H9 (cell line): ENCODE data around the gene FAM171A1. TPM values are rescaled to one million over a fixed set of nuclear protein-coding genes. Genes with fewer than 3 reads are reported as not detected.
A peak's percentile ranks its signal among the peaks of the same experiment; 100 is the strongest.

Source experiments
- DNase-seq: peaks from one replicate; pipeline ENCODE4 v3.0.0-alpha.2; 2017
- H2AFZ ChIP-seq: one replicate; pipeline ENCODE4 v1.6.1; 2013; ENCODE audit warnings: mild to moderate bottlenecking, low read length, control low read depth, moderate library complexity
- H2AK5ac ChIP-seq: 2 replicates; pipeline ENCODE4 v1.6.1; 2013; ENCODE audit warnings: low read length, control low read depth, mixed read lengths; ENCODE audit not compliant: insufficient read length
- H2BK120ac ChIP-seq: one replicate; pipeline ENCODE4 v1.6.1; 2013; ENCODE audit warnings: low read depth, mild to moderate bottlenecking, low read length, control low read depth, inconsistent platforms; ENCODE audit not compliant: poor library complexity, severe bottlenecking
- H2BK12ac ChIP-seq: 2 replicates; pipeline ENCODE4 v1.6.1; 2013; ENCODE audit warnings: low read length, control low read depth, mixed read lengths, low read depth; ENCODE audit not compliant: insufficient read length
- H2BK15ac ChIP-seq: 2 replicates; pipeline ENCODE4 v1.6.1; 2013; ENCODE audit warnings: low read depth, low read length, control low read depth
- H2BK20ac ChIP-seq: one replicate; pipeline ENCODE4 v1.6.1; 2013; ENCODE audit warnings: low read depth, mild to moderate bottlenecking, low read length, control low read depth, inconsistent platforms; ENCODE audit not compliant: poor library complexity, severe bottlenecking
- H2BK5ac ChIP-seq: 2 replicates; pipeline ENCODE4 v1.6.1; 2013; ENCODE audit warnings: low read length, control low read depth, mixed read lengths; ENCODE audit not compliant: insufficient read length
- H3K14ac ChIP-seq: 2 replicates; pipeline ENCODE4 v1.6.1; 2013; ENCODE audit warnings: low read length, control low read depth; ENCODE audit not compliant: insufficient read depth
- H3K18ac ChIP-seq: 2 replicates; pipeline ENCODE4 v1.6.1; 2013; ENCODE audit warnings: low read depth, mild to moderate bottlenecking, mixed read lengths, low read length, control low read depth; ENCODE audit not compliant: insufficient read length
- H3K23ac ChIP-seq: 2 replicates; pipeline ENCODE4 v1.6.1; 2013; ENCODE audit warnings: low read length, control low read depth, mixed read lengths, low read depth; ENCODE audit not compliant: insufficient read length
- H3K23me2 ChIP-seq: 2 replicates; pipeline ENCODE4 v1.6.1; 2013; ENCODE audit warnings: low read depth, mild to moderate bottlenecking, mixed read lengths, low read length, control low read depth; ENCODE audit not compliant: insufficient read length, poor library complexity, severe bottlenecking
- H3K27ac ChIP-seq: 2 replicates; pipeline ENCODE4 v1.5.1; 2013; ENCODE audit warnings: low read length, control low read depth, mixed read lengths, low read depth; ENCODE audit not compliant: insufficient read length
- H3K27me3 ChIP-seq: 2 replicates; pipeline ENCODE4 v1.6.1; 2013; ENCODE audit warnings: low read length, control low read depth, inconsistent platforms; ENCODE audit not compliant: insufficient read depth
- H3K4ac ChIP-seq: 2 replicates; pipeline ENCODE4 v1.6.1; 2013; ENCODE audit warnings: low read depth, mild to moderate bottlenecking, control low read depth, inconsistent platforms, low read length, moderate library complexity
- H3K4me1 ChIP-seq: 2 replicates; pipeline ENCODE4 v1.6.1; 2013; ENCODE audit warnings: low read length, control low read depth, inconsistent platforms; ENCODE audit not compliant: insufficient read depth
- H3K4me2 ChIP-seq: 2 replicates; pipeline ENCODE4 v1.6.1; 2013; ENCODE audit warnings: low read length, control low read depth, mixed read lengths; ENCODE audit not compliant: insufficient read length, insufficient read depth
- H3K56ac ChIP-seq: 2 replicates; pipeline ENCODE4 v1.6.1; 2013; ENCODE audit warnings: low read depth, mild to moderate bottlenecking, mixed read lengths, low read length, control low read depth; ENCODE audit not compliant: insufficient read length
- H3K79me1 ChIP-seq: 2 replicates; pipeline ENCODE4 v1.6.1; 2013; ENCODE audit warnings: low read depth, mild to moderate bottlenecking, moderate library complexity, low read length, control low read depth, inconsistent platforms; ENCODE audit not compliant: insufficient read depth, poor library complexity, severe bottlenecking
- H3K79me2 ChIP-seq: 2 replicates; pipeline ENCODE4 v1.6.1; 2013; ENCODE audit warnings: low read length, control low read depth, inconsistent platforms; ENCODE audit not compliant: insufficient read depth
- H3K9ac ChIP-seq: 2 replicates; pipeline ENCODE4 v1.6.1; 2013; ENCODE audit warnings: low read length, control low read depth, mixed read lengths; ENCODE audit not compliant: insufficient read length; ENCODE audit errors: extremely low read depth
- H3K9me3 ChIP-seq: one replicate; pipeline ENCODE4 v1.6.1; 2013; ENCODE audit warnings: low read depth, low read length, inconsistent platforms; ENCODE audit not compliant: control insufficient read depth
- H3T11ph ChIP-seq: one replicate; pipeline ENCODE4 v1.6.1; 2013; ENCODE audit warnings: mild to moderate bottlenecking, low read length, control low read depth, inconsistent platforms
- H4K20me1 ChIP-seq: one replicate; pipeline ENCODE4 v1.6.1; 2013; ENCODE audit not compliant: control insufficient read depth, insufficient read length, insufficient read depth
- H4K5ac ChIP-seq: 2 replicates; pipeline ENCODE4 v1.6.1; 2013; ENCODE audit warnings: low read depth, mild to moderate bottlenecking, mixed read lengths, low read length, control low read depth; ENCODE audit not compliant: insufficient read length
- H4K8ac ChIP-seq: replicated peaks from 2 replicates; pipeline ENCODE4 v1.6.1; 2013; ENCODE audit warnings: low read length, control low read depth, mixed read lengths, low read depth; ENCODE audit not compliant: insufficient read length
- H4K91ac ChIP-seq: 2 replicates; pipeline ENCODE4 v1.6.1; 2013; ENCODE audit warnings: low read depth, mild to moderate bottlenecking, moderate library complexity, mixed read lengths, low read length, control low read depth; ENCODE audit not compliant: insufficient read length
- H3K27ac Mint-ChIP-seq, 3 experiments: 2 replicates in 2 of 3; 3 replicates in 1 of 3; pipeline ENCODE4 v1.8.0; 2020 to 2021; ENCODE audit warnings: mixed read lengths in 3 of 3, mild to moderate bottlenecking in 1 of 3, moderate library complexity in 1 of 3
- H3K27me3 Mint-ChIP-seq: 2 replicates; pipeline ENCODE4 v1.8.0; 2021; ENCODE audit warnings: low read depth, mild to moderate bottlenecking, moderate library complexity, mixed read lengths
- H3K36me3 Mint-ChIP-seq, 3 experiments: 2 replicates in 2 of 3; 3 replicates in 1 of 3; pipeline ENCODE4 v1.8.0; 2020 to 2021; ENCODE audit warnings: low read depth in 3 of 3, mixed read lengths in 3 of 3; ENCODE audit not compliant: insufficient read depth in 1 of 3
- H3K4me1 Mint-ChIP-seq, 2 experiments: 2 replicates each; pipeline ENCODE4 v1.8.0; 2020; ENCODE audit warnings: mixed read lengths in 2 of 2
- H3K4me3 Mint-ChIP-seq, 2 experiments: 2 replicates in 1 of 2; 3 replicates in 1 of 2; pipeline ENCODE4 v1.8.0; 2020 to 2021; ENCODE audit warnings: mild to moderate bottlenecking in 2 of 2, mixed read lengths in 2 of 2, moderate library complexity in 1 of 2
- H3K9me3 Mint-ChIP-seq, 2 experiments: 2 replicates in 1 of 2; 3 replicates in 1 of 2; pipeline ENCODE4 v1.8.0; 2020; ENCODE audit warnings: mild to moderate bottlenecking in 2 of 2, mixed read lengths in 2 of 2, moderate library complexity in 1 of 2
- WGBS: extraction: QIAGEN DNeasy Blood & Tissue Kit; methylation state at CpG from one replicate; pipeline ENCODE4 v1.1.7; 2013; ENCODE audit warnings: missing lambda C conversion rate, low lambda C conversion rate, mixed read lengths; ENCODE audit not compliant: insufficient read length; ENCODE audit errors: extremely low coverage; 5-methylcytosine and 5-hydroxymethylcytosine counted together
- total RNA-seq: library from RNA; stranded (reverse); gene quantifications from 2 replicates; pipeline ENCODE4 v1.2.1, GENCODE V29; 2021
- TF ChIP-seq, protein P1 (sequence below): fragments of 200-600 bp; sonication (generic); conservative IDR thresholded peaks from 3 replicates; pipeline ENCODE4 v1.8.0; 2021; ENCODE audit warnings: antibody characterized with exemption, mild to moderate bottlenecking

FAM171A1 gene
- total RNA-seq, 1 experiment from 2014 or later = 37.4 TPM

DNA sequence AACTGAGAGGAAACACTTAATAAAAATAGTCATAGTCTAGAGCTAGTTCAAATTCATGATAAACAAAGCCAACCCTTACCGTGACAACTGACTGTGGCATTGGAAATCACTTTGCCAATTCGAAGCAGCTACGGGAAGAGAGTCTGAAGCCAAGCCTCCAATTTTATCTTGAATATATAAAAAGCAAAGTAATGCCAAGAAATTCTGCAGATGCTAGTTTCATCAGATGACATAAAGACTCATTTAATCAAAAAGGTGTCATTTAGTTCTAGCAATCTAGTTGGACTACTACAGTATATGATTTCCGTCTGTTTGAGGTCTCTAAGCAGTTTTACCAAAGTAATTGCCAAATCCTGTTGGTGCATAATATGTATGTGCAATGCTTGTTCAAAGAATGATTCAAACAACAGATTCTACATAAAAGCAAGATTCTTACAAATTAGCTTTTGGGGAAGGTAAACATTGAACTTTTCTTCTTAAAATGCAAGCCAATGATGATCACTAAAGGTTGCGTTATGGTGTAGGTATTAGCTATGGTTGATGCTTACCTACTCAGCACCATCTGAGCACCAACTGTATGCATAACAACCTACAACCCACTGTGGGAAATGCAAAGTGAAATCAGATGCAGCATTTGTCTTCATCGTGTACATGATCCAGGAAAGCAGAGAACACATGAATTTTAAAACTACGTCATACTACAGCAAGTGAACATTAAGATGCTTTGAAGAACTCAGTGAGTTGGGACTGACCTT is 2.8 kb downstream of the FAM171A1 start:
- TF ChIP-seq, protein P1, sequence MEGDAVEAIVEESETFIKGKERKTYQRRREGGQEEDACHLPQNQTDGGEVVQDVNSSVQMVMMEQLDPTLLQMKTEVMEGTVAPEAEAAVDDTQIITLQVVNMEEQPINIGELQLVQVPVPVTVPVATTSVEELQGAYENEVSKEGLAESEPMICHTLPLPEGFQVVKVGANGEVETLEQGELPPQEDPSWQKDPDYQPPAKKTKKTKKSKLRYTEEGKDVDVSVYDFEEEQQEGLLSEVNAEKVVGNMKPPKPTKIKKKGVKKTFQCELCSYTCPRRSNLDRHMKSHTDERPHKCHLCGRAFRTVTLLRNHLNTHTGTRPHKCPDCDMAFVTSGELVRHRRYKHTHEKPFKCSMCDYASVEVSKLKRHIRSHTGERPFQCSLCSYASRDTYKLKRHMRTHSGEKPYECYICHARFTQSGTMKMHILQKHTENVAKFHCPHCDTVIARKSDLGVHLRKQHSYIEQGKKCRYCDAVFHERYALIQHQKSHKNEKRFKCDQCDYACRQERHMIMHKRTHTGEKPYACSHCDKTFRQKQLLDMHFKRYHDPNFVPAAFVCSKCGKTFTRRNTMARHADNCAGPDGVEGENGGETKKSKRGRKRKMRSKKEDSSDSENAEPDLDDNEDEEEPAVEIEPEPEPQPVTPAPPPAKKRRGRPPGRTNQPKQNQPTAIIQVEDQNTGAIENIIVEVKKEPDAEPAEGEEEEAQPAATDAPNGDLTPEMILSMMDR = no peak
- no peaks in the 10 kb centered on the region for H3K27me3 ChIP-seq
- H2BK15ac ChIP-seq = no peak overlapping the region
- WGBS = no CpG with 5 or more reads among the region's 7 CpGs
- peaks cover 16 to 23% of the 10 kb centered on the region in 2 experiments for H3K4me1 Mint-ChIP-seq
- H3K27me3 Mint-ChIP-seq = peaks cover 9% of the 10 kb centered on the region
- no peak overlapping the region for H3K27ac ChIP-seq
- H3K4me3 Mint-ChIP-seq = peak overlapping the region in 1 of 2 experiments; percentile 16; a peak in 1 of 5 replicates
- no peak overlapping the region for H3K14ac ChIP-seq
- no peak overlapping the region for H4K5ac ChIP-seq
- no peak overlapping the region for H2BK20ac ChIP-seq
- no peak overlapping the region for H3K4ac ChIP-seq
- H3T11ph ChIP-seq = no peak overlapping the region
- H4K8ac ChIP-seq = no peak overlapping the region
- H3K4me2 ChIP-seq = no peak overlapping the region
- H3K23me2 ChIP-seq = peaks cover 11% of the 10 kb centered on the region
- H2BK5ac ChIP-seq = no peak overlapping the region
- H2BK12ac ChIP-seq = no peak overlapping the region
- H3K9me3 Mint-ChIP-seq = peaks cover 2 to 3% of the 10 kb centered on the region in 2 experiments; a peak in 2 of 5 replicates
- H3K79me1 ChIP-seq = no peaks in the 10 kb centered on the region
- H2AK5ac ChIP-seq = no peak overlapping the region
- DNase-seq = no peak
- H3K9ac ChIP-seq = no peak overlapping the region
- H3K9me3 ChIP-seq = no peaks in the 10 kb centered on the region
- H3K18ac ChIP-seq = no peak overlapping the region
- no peak overlapping the region for H3K23ac ChIP-seq
- no peaks in the 10 kb centered on the region; the same call in 1 of the 2 replicates for H3K4me1 ChIP-seq
- no peak overlapping the region for H2AFZ ChIP-seq
- no peak overlapping the region for H4K91ac ChIP-seq
- H4K20me1 ChIP-seq = no peaks in the 10 kb centered on the region
- no peak overlapping the region for H3K27ac Mint-ChIP-seq
- H2BK120ac ChIP-seq = no peak overlapping the region
- H3K36me3 Mint-ChIP-seq = peaks cover 6 to 16% (median 7%) of the 10 kb centered on the region in 3 experiments; a peak in 6 of 7 replicates
- peaks cover 6% of the 10 kb centered on the region; the same call in 1 of the 2 replicates for H3K79me2 ChIP-seq
- no peak overlapping the region for H3K56ac ChIP-seq
